Activated CD4-positive, CD25-positive, alpha-beta regulatory T cell treated with anti-CD3 and anti-CD28 coated beads, Interleukin-2, amount 50 U/mL, for 72 hours (primary cell): ENCODE measurements around the gene CREB5.

Experiments used
- DNase-seq: peaks from one replicate; pipeline ENCODE4 v3.0.0; 2021

CREB5 gene

GRCh38 chr7:28481091-28481926 lies 69.0 kb downstream of the CREB5 start:
- DNase-seq = no peak

GRCh38 chr7:28483112-28483511 lies 70.8 kb downstream of the CREB5 start:
- DNase-seq = no peak

- DNase-seq = no peak
Observed at GRCh38 chr7:28483908-28484605, 71.7 kb downstream of the CREB5 start.

- no peak for DNase-seq
Observed at GRCh38 chr7:28484606-28484935, 72.3 kb downstream of the CREB5 start.

- no peak for DNase-seq
Observed at GRCh38 chr7:28487487-28487886, 75.2 kb downstream of the CREB5 start.

GRCh38 chr7:28488061-28488791 lies 75.9 kb downstream of the CREB5 start:
- no peak for DNase-seq

GRCh38 chr7:28490831-28491230 lies 78.5 kb downstream of the CREB5 start:
- DNase-seq = no peak

- no peak for DNase-seq
Observed at GRCh38 chr7:28493477-28493876, 81.2 kb downstream of the CREB5 start.

- no peak for DNase-seq
Observed at GRCh38 chr7:28497009-28497408, 84.7 kb downstream of the CREB5 start.

GRCh38 chr7:28498636-28499035 lies 86.3 kb downstream of the CREB5 start:
- DNase-seq = no peak

GRCh38 chr7:28500138-28500537 lies 87.8 kb downstream of the CREB5 start:
- no peak for DNase-seq

- no peak for DNase-seq
Observed at GRCh38 chr7:28502408-28502807, 90.1 kb downstream of the CREB5 start.

GRCh38 chr7:28503396-28503795 lies 91.1 kb downstream of the CREB5 start:
- no peak for DNase-seq

GRCh38 chr7:28505014-28505413 lies 92.7 kb downstream of the CREB5 start:
- DNase-seq = no peak

GRCh38 chr7:28505867-28506266 lies 93.5 kb downstream of the CREB5 start:
- DNase-seq = no peak

GRCh38 chr7:28507525-28508282 lies 95.4 kb downstream of the CREB5 start:
- no peak for DNase-seq

- no peak for DNase-seq
Observed at GRCh38 chr7:28509251-28510025, 97.1 kb downstream of the CREB5 start.

GRCh38 chr7:28510026-28510369 lies 97.7 kb downstream of the CREB5 start:
- DNase-seq = no peak

GRCh38 chr7:28512668-28513440 lies 100.5 kb downstream of the CREB5 start:
- DNase-seq = no peak

- no peak for DNase-seq
Observed at GRCh38 chr7:28516390-28517172, 104.3 kb downstream of the CREB5 start.

GRCh38 chr7:28517206-28517605 lies 104.9 kb downstream of the CREB5 start:
- DNase-seq = no peak
